Body of pancreas (tissue), 4 donors: Measurements from ENCODE around the gene OR13C5.

Experiments used
- POLR2A ChIP-seq, 3 donors: fragments of 450-650 bp; IDR thresholded peaks; one replicate each; pipeline ENCODE4 v1.6.1; 2016; ENCODE audit warnings: antibody characterized with exemption in 3 of 3, mild to moderate bottlenecking in 2 of 3
- TF ChIP-seq, protein P1 (sequence below), 7 experiments: fragments of 450-650 bp in 4 of 7; fragments of 200-600 bp in 3 of 7; sonication (generic) in 3 of 7; IDR thresholded peaks; one replicate each; pipeline ENCODE4 v1.5.1; 2016 to 2019; ENCODE audit warnings: antibody characterized with exemption in 7 of 7

DNA sequence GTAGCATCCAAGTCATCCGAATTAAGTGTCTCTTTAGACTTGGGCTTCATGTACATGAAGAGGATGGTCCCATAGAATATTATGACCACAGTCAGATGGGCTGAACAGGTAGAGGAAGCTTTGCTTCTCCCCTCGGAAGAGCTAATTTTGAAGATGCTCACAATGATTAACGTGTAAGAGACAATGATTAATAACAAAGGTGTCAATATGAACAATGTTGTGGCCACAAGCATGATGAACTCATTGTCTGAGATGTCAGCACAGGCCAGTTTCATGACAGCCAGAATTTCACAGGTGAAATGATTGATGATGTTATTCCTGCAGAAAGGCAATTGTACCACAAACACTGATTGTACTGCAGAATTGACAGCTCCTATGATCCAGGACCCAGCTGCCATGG lies 5.6 kb upstream of the OR13C5 start:
- TF ChIP-seq, protein P1, sequence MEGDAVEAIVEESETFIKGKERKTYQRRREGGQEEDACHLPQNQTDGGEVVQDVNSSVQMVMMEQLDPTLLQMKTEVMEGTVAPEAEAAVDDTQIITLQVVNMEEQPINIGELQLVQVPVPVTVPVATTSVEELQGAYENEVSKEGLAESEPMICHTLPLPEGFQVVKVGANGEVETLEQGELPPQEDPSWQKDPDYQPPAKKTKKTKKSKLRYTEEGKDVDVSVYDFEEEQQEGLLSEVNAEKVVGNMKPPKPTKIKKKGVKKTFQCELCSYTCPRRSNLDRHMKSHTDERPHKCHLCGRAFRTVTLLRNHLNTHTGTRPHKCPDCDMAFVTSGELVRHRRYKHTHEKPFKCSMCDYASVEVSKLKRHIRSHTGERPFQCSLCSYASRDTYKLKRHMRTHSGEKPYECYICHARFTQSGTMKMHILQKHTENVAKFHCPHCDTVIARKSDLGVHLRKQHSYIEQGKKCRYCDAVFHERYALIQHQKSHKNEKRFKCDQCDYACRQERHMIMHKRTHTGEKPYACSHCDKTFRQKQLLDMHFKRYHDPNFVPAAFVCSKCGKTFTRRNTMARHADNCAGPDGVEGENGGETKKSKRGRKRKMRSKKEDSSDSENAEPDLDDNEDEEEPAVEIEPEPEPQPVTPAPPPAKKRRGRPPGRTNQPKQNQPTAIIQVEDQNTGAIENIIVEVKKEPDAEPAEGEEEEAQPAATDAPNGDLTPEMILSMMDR (IDR thresholded peaks at IDR 0.05), result no peak
- no peak for TF ChIP-seq POLR2A (IDR thresholded peaks at IDR 0.05)
